OCI-LY1 (cell line): ENCODE measurements around the gene NPB.

Source experiments
- H2AFZ ChIP-seq: fragments of 200-600 bp; sonication (generic), shearing (Covaris generic); 2 replicates; pipeline ENCODE4 v1.6.0; 2014; ENCODE audit warnings: antibody characterized with exemption, mild to moderate bottlenecking, low read length
- H3F3A ChIP-seq: fragments of 200-600 bp; sonication (generic), shearing (Covaris generic); 2 replicates; pipeline ENCODE4 v1.6.0; 2014; ENCODE audit warnings: mild to moderate bottlenecking, antibody characterized with exemption, low read length, moderate library complexity; ENCODE audit not compliant: insufficient read depth
- H3K27ac ChIP-seq: fragments of 200-600 bp; sonication (generic); 2 replicates; pipeline ENCODE4 v1.5.1; 2014; ENCODE audit warnings: low read length, mixed run types, mild to moderate bottlenecking, low read depth; ENCODE audit not compliant: poor library complexity, severe bottlenecking
- H3K27me3 ChIP-seq: fragments of 200-600 bp; sonication (generic); 2 replicates; pipeline ENCODE4 v1.6.0; 2014; ENCODE audit warnings: antibody characterized with exemption, mild to moderate bottlenecking, low read length, moderate library complexity; ENCODE audit not compliant: insufficient read depth
- H3K36me3 ChIP-seq: fragments of 200-600 bp; sonication (generic); 2 replicates; pipeline ENCODE4 v1.6.1; 2014; ENCODE audit warnings: mild to moderate bottlenecking, antibody characterized with exemption, low read length, moderate library complexity, mixed read lengths; ENCODE audit not compliant: insufficient read depth
- H3K4me1 ChIP-seq: fragments of 200-600 bp; sonication (generic); 2 replicates; pipeline ENCODE4 v1.5.1; 2014; ENCODE audit warnings: mild to moderate bottlenecking, low read length, moderate library complexity; ENCODE audit not compliant: insufficient read depth, severe bottlenecking
- H3K4me2 ChIP-seq: fragments of 200-600 bp; sonication (generic), shearing (Covaris generic); 2 replicates; pipeline ENCODE4 v1.6.1; 2014; ENCODE audit warnings: low read length
- H3K4me3 ChIP-seq: fragments of 200-600 bp; sonication (generic); 2 replicates; pipeline ENCODE4 v1.5.1; 2014; ENCODE audit warnings: low read length, low read depth, mild to moderate bottlenecking, mixed read lengths; ENCODE audit not compliant: poor library complexity, severe bottlenecking
- H3K79me2 ChIP-seq: fragments of 200-600 bp; shearing (Covaris generic); 2 replicates; pipeline ENCODE4 v1.6.1; 2016; ENCODE audit warnings: mixed run types, low read length, mixed read lengths; ENCODE audit not compliant: insufficient read depth
- H3K9ac ChIP-seq: fragments of 200-600 bp; sonication (generic), shearing (Covaris generic); 2 replicates; pipeline ENCODE4 v1.6.1; 2014; ENCODE audit warnings: mild to moderate bottlenecking, low read length, mixed read lengths
- H3K9me2 ChIP-seq: fragments of 200-600 bp; sonication (generic), shearing (Covaris generic); 2 replicates; pipeline ENCODE4 v1.6.1; 2014; ENCODE audit warnings: low read depth, mild to moderate bottlenecking, low read length, mixed read lengths
- H3K9me3 ChIP-seq: fragments of 200-600 bp; shearing (Covaris generic); 2 replicates; pipeline ENCODE4 v1.6.1; 2014; ENCODE audit warnings: low read length, mixed read lengths
- H4K20me1 ChIP-seq: fragments of 200-600 bp; sonication (generic), shearing (Covaris generic); 2 replicates; pipeline ENCODE4 v1.6.0; 2016; ENCODE audit warnings: mild to moderate bottlenecking, low read length; ENCODE audit not compliant: insufficient read depth
- CTCF ChIP-seq: fragments of 200-600 bp; sonication (generic), shearing (Covaris generic); IDR thresholded peaks from 2 replicates; pipeline ENCODE4 v1.5.1; 2017; ENCODE audit warnings: mild to moderate bottlenecking, antibody characterized with exemption, low read length, moderate library complexity, mixed read lengths
- EZH2 ChIP-seq: fragments of 200-600 bp; sonication (generic), shearing (Covaris generic); IDR thresholded peaks from 2 replicates; pipeline ENCODE4 v1.8.0; 2017; ENCODE audit warnings: borderline replicate concordance, mixed run types, mild to moderate bottlenecking, antibody characterized with exemption, low read length, moderate library complexity, mixed read lengths

NPB gene

GRCh38 chr17:81877569-81877968 is 24.5 kb upstream of the NPB start:
- H3K27ac ChIP-seq: no peak overlapping the region

GRCh38 chr17:81878294-81878693 is 23.7 kb upstream of the NPB start:
- H3K27ac ChIP-seq: no peak overlapping the region
- no peak overlapping the region for H3K4me2 ChIP-seq
- H2AFZ ChIP-seq: no peak overlapping the region
- no peaks in the 10 kb centered on the region for H3K27me3 ChIP-seq
- no peaks in the 10 kb centered on the region for H3K9me3 ChIP-seq
- H3K36me3 ChIP-seq: peaks cover 56% of the 10 kb centered on the region
- no peaks in the 10 kb centered on the region for H4K20me1 ChIP-seq
- TF ChIP-seq CTCF (no peak), EZH2 (no peak)
- H3K4me3 ChIP-seq: no peak overlapping the region
- H3K4me1 ChIP-seq: peaks cover 6% of the 10 kb centered on the region
- H3K9me2 ChIP-seq: no peaks in the 10 kb centered on the region
- H3K79me2 ChIP-seq: no peaks in the 10 kb centered on the region
- H3F3A ChIP-seq: no peaks in the 10 kb centered on the region
- no peak overlapping the region for H3K9ac ChIP-seq

More at GRCh38 chr17:81877569-81877968, 24.5 kb upstream of the NPB start:
- Histone ChIP-seq H3K27me3 (no peaks in the 10 kb centered on the region), H3K79me2 (no peaks in the 10 kb centered on the region), H3K4me3 (no peak overlapping the region), H3K9me3 (no peaks in the 10 kb centered on the region), H3K9ac (no peak overlapping the region), H3K36me3 (peaks cover 51% of the 10 kb centered on the region), H3F3A (no peaks in the 10 kb centered on the region), H2AFZ (no peak overlapping the region), H3K9me2 (no peaks in the 10 kb centered on the region), H3K4me1 (peaks cover 13% of the 10 kb centered on the region), H3K4me2 (no peak overlapping the region), H4K20me1 (no peaks in the 10 kb centered on the region)
- TF ChIP-seq EZH2: no peak
- TF ChIP-seq CTCF: no peak

- Histone ChIP-seq H4K20me1 (no peaks in the 10 kb centered on the region), H3F3A (no peaks in the 10 kb centered on the region), H3K27me3 (no peaks in the 10 kb centered on the region), H3K36me3 (peaks cover 63% of the 10 kb centered on the region), H3K79me2 (no peaks in the 10 kb centered on the region), H3K4me3 (no peak overlapping the region), H3K4me1 (no peaks in the 10 kb centered on the region), H3K9me2 (no peaks in the 10 kb centered on the region), H3K4me2 (no peak overlapping the region), H3K27ac (no peak overlapping the region), H3K9ac (no peak overlapping the region), H3K9me3 (no peaks in the 10 kb centered on the region), H2AFZ (no peak overlapping the region)
- TF ChIP-seq CTCF (no peak), EZH2 (no peak)
Measured at GRCh38 chr17:81879121-81879520, 22.9 kb upstream of the NPB start.
